GM13976 (cell line): ENCODE data around the gene LHFPL6.

Experiments
- DNase-seq: peaks from one replicate; pipeline ENCODE4 v3.0.0; 2012; ENCODE audit warnings: low spot score
- CTCF ChIP-seq: IDR thresholded peaks from 2 replicates; pipeline ENCODE4 v1.5.1; 2012; ENCODE audit warnings: borderline replicate concordance, mild to moderate bottlenecking; ENCODE audit not compliant: insufficient read depth; ENCODE audit errors: extremely low read depth, missing control alignments, control extremely low read depth
- in situ Hi-C: fragments of 300-500 bp; cut with MboI; formaldehyde crosslinking; loops from one replicate; pipeline ENCODE4 v1.12.0; 2022; ENCODE audit warnings: low sequenced_read_pairs, mixed read lengths, inconsistent platforms; ENCODE audit not compliant: unreplicated experiment

LHFPL6 gene

GRCh38 chr13:39494633-39495032 lies 108.4 kb downstream of the LHFPL6 start:
- DNase-seq: no peak
- no peak for TF ChIP-seq CTCF
- in situ Hi-C loops: no loop called here

GRCh38 chr13:39494006-39494405 lies 109.0 kb downstream of the LHFPL6 start:
- no peak for TF ChIP-seq CTCF
- DNase-seq: no peak
- in situ Hi-C loops: no loop called here

GRCh38 chr13:39490136-39490535 lies 112.9 kb downstream of the LHFPL6 start:
- no peak for DNase-seq
- in situ Hi-C loops: no loop called here

GRCh38 chr13:39486758-39487157 lies 116.2 kb downstream of the LHFPL6 start:
- no peak for TF ChIP-seq CTCF
- in situ Hi-C loops: no loop called here
- DNase-seq: no peak

More at GRCh38 chr13:39490136-39490535, 112.9 kb downstream of the LHFPL6 start:
- TF ChIP-seq CTCF: no peak

- TF ChIP-seq CTCF: no peak
- in situ Hi-C loops: no loop called here
These were observed 117.7 kb downstream of the LHFPL6 start for GRCh38 chr13:39485314-39485700.

GRCh38 chr13:39484506-39485313 lies 118.3 kb downstream of the LHFPL6 start:
- DNase-seq: no peak
- in situ Hi-C loops: no loop called here
- TF ChIP-seq CTCF: no peak

More at GRCh38 chr13:39485314-39485700, 117.7 kb downstream of the LHFPL6 start:
- no peak for DNase-seq

GRCh38 chr13:39483326-39483725 lies 119.7 kb downstream of the LHFPL6 start:
- no peak for DNase-seq
- in situ Hi-C loops: no loop called here
- TF ChIP-seq CTCF: no peak
